Tibial nerve (tissue), 4 donors: ENCODE results near the gene ENDOU.

ENCODE experiments used
- EP300 ChIP-seq, 2 donors: sonication (generic); formaldehyde crosslinking; IDR thresholded peaks; one replicate each; pipeline ENCODE4 v1.6.1; 2017; ENCODE audit warnings: antibody characterized with exemption in 2 of 2, mild to moderate bottlenecking in 1 of 2
- POLR2A ChIP-seq, 2 donors: fragments of 450-650 bp; IDR thresholded peaks; one replicate each; pipeline ENCODE4 v1.6.1; 2017; ENCODE audit warnings: antibody characterized with exemption in 2 of 2, mild to moderate bottlenecking in 2 of 2, moderate library complexity in 2 of 2
- TF ChIP-seq, protein P1 (sequence below), 5 experiments: fragments of 200-600 bp in 3 of 5; fragments of 450-650 bp in 2 of 5; sonication (generic) in 3 of 5; IDR thresholded peaks; one replicate each; pipeline ENCODE4 v1.5.1; 2016 to 2019; ENCODE audit warnings: antibody characterized with exemption in 5 of 5, mild to moderate bottlenecking in 3 of 5, moderate library complexity in 2 of 5

GRCh38 chr12:47752552-47752951, 27.3 kb upstream of the ENDOU start:
- TF ChIP-seq, protein P1, sequence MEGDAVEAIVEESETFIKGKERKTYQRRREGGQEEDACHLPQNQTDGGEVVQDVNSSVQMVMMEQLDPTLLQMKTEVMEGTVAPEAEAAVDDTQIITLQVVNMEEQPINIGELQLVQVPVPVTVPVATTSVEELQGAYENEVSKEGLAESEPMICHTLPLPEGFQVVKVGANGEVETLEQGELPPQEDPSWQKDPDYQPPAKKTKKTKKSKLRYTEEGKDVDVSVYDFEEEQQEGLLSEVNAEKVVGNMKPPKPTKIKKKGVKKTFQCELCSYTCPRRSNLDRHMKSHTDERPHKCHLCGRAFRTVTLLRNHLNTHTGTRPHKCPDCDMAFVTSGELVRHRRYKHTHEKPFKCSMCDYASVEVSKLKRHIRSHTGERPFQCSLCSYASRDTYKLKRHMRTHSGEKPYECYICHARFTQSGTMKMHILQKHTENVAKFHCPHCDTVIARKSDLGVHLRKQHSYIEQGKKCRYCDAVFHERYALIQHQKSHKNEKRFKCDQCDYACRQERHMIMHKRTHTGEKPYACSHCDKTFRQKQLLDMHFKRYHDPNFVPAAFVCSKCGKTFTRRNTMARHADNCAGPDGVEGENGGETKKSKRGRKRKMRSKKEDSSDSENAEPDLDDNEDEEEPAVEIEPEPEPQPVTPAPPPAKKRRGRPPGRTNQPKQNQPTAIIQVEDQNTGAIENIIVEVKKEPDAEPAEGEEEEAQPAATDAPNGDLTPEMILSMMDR (IDR thresholded peaks at IDR 0.05), result no peak
- no peak for TF ChIP-seq EP300 (IDR thresholded peaks at IDR 0.05)
- no peak for TF ChIP-seq POLR2A (IDR thresholded peaks at IDR 0.05)
